Skin epidermis (tissue), 12 donors: ENCODE results near the gene LRRC45.

Experiments used
- H3K27ac ChIP-seq, 21 experiments: fragments of 200-600 bp; sonication (generic) in 11 of 21; one replicate each; pipeline ENCODE4 v1.5.0; 2020; ENCODE audit warnings: mild to moderate bottlenecking in 3 of 21, inconsistent platforms in 2 of 21, moderate library complexity in 2 of 21
- H3K4me3 ChIP-seq, 7 experiments: fragments of 200-600 bp; sonication (generic) in 2 of 7; one replicate each; pipeline ENCODE4 v1.5.0; 2020; ENCODE audit warnings: inconsistent platforms in 2 of 7, mild to moderate bottlenecking in 2 of 7, moderate library complexity in 1 of 7

Gene LRRC45

DNA sequence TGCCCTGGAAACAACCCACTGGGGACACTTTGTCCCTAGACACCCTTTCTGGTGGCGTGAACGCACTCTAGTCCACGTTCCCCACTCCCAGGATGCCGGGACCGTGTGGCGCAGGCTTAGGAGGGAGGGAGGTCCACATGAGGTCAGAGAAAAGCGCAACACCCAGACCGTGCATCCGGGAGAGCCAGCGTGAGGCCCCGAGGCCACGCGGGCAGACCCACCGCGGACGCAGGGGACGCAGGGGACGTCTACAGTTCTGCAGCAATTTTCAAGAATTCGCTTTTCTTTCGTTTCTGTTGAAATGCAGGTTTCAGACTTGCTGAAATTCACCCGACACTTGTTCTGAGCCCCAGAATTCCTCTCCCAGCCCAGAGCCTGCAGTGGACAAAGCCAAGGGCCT lies 23.8 kb downstream of the LRRC45 start:
- no peak overlapping the region for H3K4me3 ChIP-seq
- H3K27ac ChIP-seq, result no peak overlapping the region

DNA sequence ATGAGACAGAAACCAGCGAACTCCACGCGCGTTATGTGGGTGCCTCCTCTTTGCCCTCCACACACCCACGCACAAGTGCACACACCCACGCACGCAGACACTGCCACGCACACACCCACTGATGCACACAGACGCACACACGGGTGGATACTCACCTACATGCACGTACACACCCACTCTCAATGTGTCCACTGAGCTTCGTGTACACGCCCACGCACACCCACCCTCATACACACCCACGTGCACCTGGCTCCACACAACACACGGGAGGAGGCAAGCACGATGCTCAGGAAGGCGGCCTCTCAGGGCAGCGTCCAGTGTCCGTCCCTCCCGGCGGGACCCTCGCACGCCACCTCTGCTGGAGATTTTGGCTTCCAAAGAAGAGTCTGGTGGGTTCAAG lies 24.3 kb downstream of the LRRC45 start:
- Histone ChIP-seq H3K27ac (no peak overlapping the region), H3K4me3 (no peak overlapping the region)

DNA sequence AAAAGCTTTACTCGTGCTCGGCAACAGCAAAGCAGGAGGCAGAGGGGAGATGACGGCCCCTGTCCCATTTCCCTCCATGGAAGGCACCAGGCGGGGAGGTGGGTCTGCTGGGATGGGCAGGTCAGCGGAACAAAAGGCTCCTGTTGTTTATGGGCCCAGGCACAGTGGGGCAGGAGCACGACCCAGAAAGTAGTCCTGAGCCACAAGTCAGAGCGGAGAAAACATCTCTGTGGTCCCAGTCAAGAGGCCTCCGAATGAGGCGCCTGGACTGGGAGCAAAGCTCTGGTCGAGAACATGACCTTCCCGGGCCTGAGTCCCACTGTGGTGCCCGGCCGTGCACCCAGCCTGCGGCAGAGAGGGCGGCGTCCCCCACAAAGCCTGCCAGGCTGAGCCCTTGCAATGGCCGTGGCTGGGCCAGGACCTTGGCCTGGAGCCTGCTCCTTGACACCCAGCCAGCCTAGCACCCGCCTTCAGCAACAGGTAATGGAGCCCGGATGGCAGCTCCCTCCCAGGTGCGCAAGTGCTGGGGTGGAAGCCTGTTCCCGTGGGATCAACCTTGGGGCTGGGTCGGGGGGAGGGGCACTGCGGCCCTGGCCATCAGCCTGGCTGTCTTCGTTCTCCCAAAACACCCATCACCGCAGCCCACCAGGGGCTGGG lies 24.9 kb downstream of the LRRC45 start:
- Histone ChIP-seq H3K4me3 (no peak overlapping the region), H3K27ac (no peak overlapping the region)

DNA sequence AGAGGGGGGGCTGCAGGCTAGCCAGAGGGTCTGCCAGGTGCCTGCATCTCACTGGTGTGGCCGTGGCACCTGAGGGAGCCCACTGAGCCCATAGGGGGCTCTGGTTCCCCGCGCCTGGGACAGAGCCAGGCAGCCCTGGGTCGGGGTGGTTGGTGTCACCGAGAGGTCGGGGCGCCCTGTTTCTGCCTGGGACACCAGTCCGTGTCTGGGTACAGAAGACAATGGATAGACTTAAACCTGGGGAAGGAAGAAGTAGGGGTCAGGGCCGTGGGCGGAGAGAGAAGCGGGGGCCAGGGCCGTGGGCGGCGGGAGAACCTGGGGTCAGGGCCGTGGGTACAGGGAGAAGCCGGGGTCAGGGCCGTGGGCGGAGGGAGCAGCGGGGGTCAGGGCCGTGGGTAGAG lies 25.5 kb downstream of the LRRC45 start:
- no peak overlapping the region for H3K27ac ChIP-seq
- no peak overlapping the region for H3K4me3 ChIP-seq

GRCh38 chr17:82049106-82049505 lies 26.0 kb downstream of the LRRC45 start:
- no peak overlapping the region for H3K27ac ChIP-seq

DNA sequence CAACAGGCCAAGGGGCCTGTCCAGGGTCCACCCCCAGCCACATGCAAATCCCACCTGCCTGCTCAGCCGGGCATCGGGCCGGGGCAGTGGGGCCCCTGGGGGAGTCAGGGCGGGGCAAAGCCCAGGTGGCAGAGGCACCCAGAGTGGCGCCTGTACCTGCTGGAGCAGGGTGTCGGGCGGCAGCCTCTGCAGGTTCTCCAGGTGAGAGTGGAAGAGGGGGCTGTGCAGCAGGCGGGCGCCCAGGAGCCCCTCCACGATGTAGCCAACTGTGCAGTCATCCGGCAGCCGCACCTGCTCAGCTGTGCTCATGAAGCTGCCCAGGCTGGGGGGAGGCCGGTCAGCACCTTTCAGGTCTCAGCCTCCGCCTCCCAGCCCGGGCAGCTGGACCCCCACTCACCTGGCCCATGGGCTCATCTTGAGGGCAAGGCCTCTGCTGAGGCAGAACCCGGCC lies 26.4 kb downstream of the LRRC45 start:
- H3K4me3 ChIP-seq, result no peak overlapping the region
- no peak overlapping the region for H3K27ac ChIP-seq

More at GRCh38 chr17:82049106-82049505, 26.0 kb downstream of the LRRC45 start:
- H3K4me3 ChIP-seq, result no peak overlapping the region

DNA sequence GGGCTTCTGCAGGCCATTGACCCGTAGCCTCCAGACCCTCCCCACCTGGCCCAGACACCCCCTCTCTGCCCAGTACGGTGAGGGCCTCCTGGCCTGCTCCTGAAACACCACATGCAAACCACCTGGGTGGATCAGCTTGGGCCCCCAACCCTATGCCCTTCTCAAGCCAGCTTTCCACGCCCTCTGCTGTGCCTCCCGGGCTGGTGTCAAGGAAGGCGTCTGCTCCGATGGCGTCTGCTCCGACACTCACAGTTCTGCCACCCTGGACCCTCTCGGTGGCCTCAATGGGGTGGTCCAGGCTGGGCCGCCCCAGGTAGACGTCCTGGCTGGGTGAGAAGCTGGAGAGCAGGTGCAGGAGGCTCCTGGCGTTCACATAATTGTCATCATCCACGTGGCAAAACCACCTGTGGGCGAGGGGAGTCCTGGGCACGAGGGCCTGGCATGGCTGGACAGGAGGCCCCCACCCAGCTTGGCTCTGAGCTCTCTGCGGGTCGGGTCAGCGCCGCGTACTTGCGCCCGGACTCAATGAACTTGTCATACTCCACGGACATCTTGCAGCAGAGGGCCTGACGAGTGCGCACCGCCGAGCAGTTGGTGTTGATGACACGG lies 27.2 kb downstream of the LRRC45 start:
- peak overlapping the region in 13 of 21 experiments; percentile 55 to 91 (median 82) for H3K27ac ChIP-seq
- H3K4me3 ChIP-seq, result peak overlapping the region in 5 of 7 experiments; percentile 67 to 88 (median 83)

DNA sequence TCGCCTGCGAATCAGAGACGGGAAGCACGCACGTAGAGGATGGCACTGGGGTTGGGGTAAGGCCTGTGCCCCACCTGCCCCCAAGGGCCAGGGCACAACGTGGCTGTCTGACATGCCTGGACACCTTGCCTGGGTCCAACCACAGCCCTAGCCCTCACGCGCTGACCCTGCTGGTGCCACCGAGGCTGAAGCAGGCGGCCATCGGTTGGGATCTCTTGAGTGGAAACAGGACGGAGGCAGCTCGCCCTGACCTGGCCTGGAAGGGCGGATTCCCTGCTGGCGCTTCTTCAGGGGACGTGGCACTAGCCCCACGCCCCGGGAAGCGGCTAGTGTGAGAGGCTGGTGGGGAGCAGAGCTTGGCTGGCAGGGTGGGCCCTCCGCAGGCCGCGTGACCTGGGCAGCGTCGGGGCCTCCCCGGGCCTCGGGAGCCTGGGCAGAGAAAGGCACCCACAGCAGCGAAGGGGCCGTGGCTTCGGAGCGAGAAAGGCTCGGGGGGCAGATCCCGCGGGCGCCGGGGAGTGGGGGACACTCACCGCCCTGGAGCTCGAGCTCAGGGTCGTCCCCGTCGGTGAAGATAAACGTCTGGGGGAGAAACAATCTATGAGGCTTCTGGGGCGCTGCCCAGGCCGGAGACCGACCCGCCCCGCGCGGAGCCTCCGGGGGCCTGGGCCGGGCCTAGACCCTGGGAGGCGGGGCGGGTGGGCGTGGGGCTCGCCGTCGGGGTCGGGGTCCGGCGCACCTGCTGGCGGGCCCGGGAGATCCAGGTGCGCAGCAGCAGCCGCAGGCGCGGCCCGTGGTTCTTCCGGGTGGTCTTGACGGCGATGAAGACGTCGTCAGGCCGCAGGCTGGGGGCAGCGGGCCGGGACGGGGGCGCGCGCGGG lies 27.9 kb downstream of the LRRC45 start:
- Histone ChIP-seq H3K27ac (peak overlapping the region; percentile 37 to 91 (median 81)), H3K4me3 (peak overlapping the region; percentile 65 to 88 (median 78))

- Histone ChIP-seq H3K4me3 (peak within 1 kb of the TSS; percentile 65 to 88 (median 78)), H3K27ac (peak within 1 kb of the TSS; percentile 37 to 91 (median 81))
Observed at GRCh38 chr17:82051776-82052637, 28.9 kb downstream of the LRRC45 start, which contains the start of the genes GPS1 and RFNG. GPS1 (plus strand) TSS chr17:82051898; CDS start chr17:82051932, 34 bp downstream. RFNG (minus strand) TSS chr17:82051811; CDS start chr17:82051766, 45 bp downstream.

DNA sequence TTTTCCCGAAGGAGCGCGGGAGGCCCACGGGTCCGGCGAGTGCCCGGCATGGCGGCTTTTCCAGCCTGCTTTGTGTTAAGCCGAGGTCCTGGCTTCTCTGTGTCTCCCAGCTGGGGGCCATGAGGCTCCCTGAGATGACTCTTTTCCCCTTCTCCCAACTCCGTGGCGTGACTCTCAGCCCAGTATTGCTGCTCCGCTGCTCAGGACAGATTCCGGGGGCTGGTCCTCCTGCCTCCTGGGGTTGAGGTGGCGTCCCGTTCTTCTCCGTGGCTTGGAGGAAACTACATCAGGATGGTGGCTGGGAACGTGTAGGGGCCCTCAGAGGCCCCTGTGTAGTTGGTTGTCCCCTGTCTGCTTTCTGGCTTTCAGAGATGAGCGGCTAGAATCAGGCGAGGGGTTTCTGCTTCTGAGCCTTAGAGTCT lies 29.5 kb downstream of the LRRC45 start:
- Histone ChIP-seq H3K27ac (peak overlapping the region in 17 of 21 experiments; percentile 9 to 89 (median 81)), H3K4me3 (peak overlapping the region; percentile 65 to 88 (median 78))

DNA sequence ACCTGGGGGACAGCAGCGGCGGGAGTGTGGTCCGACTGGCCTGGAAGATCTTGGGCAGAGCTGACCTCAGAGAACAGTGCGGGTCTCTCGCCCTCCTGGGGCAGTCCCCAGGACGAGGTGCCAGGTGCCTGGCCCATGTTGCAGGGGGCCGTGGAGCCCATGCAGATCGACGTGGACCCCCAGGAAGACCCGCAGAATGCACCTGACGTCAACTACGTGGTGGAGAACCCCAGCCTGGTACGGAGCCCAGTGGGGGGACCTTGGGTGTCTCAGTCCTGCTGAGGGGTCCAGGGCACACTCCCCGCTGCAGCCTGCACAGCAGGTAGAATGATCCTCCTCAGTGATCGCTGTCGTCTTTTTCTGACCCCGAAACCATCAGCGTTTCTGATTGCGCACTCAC lies 30.0 kb downstream of the LRRC45 start:
- peak overlapping the region in 3 of 21 experiments; percentile 82 to 89 (median 88) for H3K27ac ChIP-seq
- H3K4me3 ChIP-seq, result peak overlapping the region in 4 of 7 experiments; percentile 67 to 88 (median 76)

- Histone ChIP-seq H3K27ac (no peak overlapping the region), H3K4me3 (no peak overlapping the region)
Observed at GRCh38 chr17:82053556-82054263, 30.6 kb downstream of the LRRC45 start.

GRCh38 chr17:82054351-82055022 lies 31.4 kb downstream of the LRRC45 start:
- Histone ChIP-seq H3K4me3 (no peak overlapping the region), H3K27ac (no peak overlapping the region)

- no peak overlapping the region for H3K27ac ChIP-seq
- H3K4me3 ChIP-seq, result no peak overlapping the region
Observed at GRCh38 chr17:82055023-82055964, 32.2 kb downstream of the LRRC45 start.

DNA sequence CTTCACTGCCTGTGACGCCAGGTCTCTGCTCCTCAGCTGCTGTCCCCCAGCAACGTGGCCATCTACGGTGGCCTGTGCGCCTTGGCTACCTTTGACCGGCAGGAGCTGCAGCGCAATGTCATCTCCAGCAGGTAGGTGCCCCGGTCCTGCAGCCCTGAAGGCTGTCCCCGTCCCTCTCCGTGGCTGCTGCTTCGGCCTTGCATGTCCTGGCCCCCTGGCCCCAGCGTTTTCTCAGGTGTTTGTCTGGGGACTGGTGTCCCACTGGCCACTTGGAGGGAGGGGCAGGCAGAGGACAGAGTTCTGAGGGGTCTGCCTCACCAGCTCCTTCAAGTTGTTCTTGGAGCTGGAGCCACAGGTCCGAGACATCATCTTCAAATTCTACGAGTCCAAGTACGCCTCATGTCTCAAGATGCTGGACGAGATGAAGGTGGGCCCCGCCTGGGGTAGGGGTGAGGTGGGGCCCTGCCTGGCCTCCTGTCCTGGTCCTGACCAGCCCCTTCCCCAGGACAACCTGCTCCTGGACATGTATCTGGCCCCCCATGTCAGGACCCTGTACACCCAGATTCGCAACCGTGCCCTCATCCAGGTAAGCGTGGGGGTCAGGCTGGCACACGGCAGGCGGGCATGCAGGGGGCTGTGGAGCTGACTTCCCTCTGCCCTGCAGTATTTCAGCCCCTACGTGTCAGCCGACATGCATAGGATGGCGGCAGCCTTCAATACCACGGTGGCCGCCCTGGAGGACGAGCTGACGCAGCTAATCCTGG lies 33.0 kb downstream of the LRRC45 start:
- Histone ChIP-seq H3K27ac (no peak overlapping the region), H3K4me3 (no peak overlapping the region)
